GM21529 (cell line): ENCODE data around the gene LEPROT.

ENCODE experiments used
- ATAC-seq: cut with Tn5 transposase; IDR thresholded peaks from one replicate; pipeline ENCODE4 v1.9.1; 2021; ENCODE audit not compliant: unreplicated experiment

LEPROT gene

DNA sequence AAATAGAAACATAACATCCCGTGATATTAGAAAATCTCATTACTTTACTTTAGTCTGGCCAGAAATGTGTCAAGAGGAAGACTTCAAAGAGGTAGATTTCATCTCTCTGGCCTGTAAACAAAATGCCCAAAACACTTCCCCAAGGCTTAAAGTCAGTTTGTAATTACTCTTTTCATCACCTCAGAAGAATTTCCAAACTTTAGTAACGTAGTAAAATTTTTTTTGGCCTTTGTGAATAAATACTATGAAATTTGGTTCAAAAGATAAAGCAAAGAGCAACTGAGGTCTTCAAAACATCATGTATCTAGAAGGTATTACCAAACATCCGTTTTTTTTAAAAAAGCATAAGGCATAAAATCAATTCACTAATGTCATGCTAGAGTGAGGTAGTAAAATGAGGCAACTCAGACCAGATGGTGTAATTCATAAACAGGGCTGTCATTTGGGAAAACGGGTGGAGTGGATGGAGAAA, 51.4 kb downstream of the LEPROT start:
- no peak for ATAC-seq

GRCh38 chr1:65476327-65476726, 55.9 kb downstream of the LEPROT start:
- ATAC-seq, result no peak

DNA sequence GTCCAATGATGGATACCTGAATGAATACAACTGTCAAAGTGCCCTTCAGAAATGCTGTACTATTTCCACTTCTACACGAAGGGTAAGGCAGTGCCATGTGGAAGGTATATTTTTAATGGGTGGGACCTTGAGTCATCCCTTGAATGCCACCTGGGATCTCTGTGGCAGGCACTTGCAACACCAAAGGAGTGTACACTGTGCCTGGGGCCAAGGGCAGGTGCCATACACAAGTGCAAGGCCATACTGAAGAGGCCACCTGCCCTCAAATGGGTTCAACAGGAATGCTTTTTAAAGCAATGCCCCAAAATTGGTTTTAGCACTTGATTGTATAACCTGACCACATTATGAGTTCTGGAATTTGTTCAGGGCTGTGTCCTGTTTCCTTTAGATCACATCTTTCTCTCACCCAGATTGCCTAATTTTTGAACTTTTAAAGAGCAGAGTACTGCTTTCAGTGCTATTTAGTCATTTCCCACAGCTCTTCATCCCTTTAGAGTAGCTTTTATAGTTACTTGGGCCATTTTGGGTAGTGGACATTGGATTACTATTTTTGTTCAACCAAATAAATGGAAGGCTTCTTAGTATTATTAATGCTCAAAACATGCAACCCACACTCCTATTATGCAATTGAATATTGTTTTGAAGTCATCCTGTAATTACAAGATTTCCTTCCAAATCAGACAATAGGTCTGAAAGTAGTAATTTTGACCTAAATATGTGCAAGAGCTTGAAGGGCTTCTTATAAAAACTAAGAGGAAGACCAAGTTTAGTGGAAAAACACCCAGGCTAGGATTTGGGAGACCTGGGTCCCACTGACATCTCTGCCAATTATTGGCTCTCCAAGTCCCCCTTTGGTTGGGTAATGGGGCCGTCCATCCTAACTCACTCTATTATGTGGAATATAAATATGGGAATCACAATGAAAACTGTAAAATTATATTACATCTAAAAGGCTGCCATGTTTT, 57.2 kb downstream of the LEPROT start:
- ATAC-seq, result no peak

DNA sequence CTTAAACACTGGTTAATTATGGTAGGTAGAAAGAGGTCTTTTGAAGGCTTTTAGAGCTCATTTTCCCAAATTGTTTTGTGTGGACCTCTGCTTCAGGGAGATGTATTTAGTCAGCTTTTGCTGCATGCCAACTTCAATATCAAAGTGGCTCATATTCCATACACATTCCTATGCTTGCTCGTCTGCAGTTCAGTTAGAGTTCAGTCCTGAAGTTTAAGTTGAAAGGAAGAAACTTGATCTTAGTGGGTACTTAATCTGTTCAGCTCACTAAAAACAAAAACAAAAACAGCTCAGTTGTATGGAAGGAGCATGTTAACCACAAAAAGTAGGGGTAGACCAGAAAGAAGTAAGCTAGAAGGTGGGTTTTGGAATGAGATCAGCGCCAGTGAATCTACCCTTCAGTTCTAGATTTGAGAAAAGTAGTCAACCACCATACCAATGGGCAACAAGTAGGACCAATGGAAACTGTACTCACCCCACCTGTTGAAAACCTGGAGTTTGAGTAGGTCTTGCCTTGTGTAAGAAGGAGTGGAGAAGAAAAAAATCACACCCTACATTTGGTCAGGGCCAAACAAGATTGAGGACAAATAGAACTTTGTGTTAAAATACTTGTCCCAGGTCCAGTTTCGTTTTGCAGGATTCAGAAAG, 58.0 kb downstream of the LEPROT start:
- ATAC-seq, result no peak

DNA sequence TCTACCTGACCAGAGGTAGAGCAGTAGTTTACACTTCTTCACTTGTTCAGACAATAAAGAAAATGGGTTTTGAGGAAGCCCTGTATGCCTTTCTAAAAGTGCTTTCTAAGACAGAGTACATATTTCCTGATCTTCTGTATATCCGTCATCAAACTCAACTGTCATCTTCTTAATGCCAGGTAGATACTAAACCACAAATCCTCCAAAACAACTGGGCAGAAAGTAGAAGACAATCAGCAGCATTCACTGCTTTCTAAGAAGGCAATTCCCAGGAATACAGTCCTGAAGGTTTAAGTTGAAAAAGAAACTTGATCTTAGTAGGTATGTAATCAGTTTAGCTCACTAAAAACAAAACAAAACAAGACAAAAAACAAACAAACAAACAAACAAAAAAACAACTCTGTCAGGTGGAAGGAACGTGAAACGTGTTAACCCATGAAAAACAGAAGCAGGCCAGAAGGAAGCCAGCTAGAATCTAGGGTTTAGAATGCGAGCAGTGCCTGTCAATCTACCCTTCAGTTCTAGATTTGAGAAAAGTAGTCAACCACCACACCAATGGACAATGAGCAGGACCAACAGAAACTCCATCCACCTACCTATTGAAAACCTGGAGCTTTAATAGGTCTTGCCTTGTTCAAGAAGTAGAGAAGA, 59.2 kb downstream of the LEPROT start:
- no peak for ATAC-seq

- ATAC-seq, result no peak
Observed at GRCh38 chr1:65480684-65481405, 60.4 kb downstream of the LEPROT start.

DNA sequence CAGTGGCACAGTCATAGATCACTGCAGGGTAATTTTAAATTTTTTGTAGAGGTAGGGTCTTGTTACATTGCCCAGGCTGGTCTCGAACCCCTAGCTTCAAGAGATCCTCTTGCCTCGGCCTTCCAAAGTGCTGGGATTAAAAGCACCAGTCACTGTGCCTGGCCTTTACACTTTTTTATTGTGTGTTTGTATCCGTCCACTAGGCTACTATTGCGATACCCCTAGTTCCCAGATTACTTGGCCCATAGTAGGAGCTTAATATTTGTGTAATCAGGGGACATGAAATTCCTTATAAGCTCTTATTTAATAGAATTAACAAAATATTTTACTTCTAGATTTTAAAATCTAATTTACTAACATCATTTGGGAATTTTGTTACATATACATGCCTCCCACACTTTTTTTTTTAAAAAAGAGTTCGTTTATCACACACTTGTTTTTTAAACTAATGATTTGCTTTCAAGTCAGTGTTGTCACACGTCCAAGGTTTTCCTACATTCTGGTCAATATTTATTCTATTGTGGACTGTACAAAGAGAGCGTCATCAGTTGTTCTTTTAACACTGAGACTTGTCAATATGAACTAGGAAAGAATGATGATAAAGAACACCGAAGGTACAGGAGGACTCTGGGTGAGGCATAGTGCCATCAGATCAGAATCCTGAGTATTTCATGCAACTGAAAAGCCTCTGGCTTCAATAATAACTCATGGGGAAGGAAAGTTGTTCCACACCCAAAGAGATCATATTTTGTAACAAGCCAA, 63.7 kb downstream of the LEPROT start:
- ATAC-seq, result no peak
